Fibroblast of the aortic adventitia (primary cell): Measurements from ENCODE around the gene ASS1. TPM values are rescaled to one million over a fixed set of nuclear protein-coding genes. Genes with fewer than 3 reads are reported as not detected.

Source experiments
- DNase-seq: peaks from one replicate; pipeline ENCODE4 v3.0.0-alpha.2; 2010; ENCODE audit warnings: low read depth
- H3K4me3 ChIP-seq: 2 replicates; pipeline ENCODE4 v1.5.1; 2011; ENCODE audit warnings: low read depth, mild to moderate bottlenecking, control low read depth, low read length, moderate library complexity
- total RNA-seq: library from RNA; depleted of rRNA; stranded (reverse); fragments of >200 nt; gene quantifications from 2 replicates; pipeline ENCODE4 v1.2.3, GENCODE V29; 2012; ENCODE audit warnings: low replicate concordance
- TF ChIP-seq, protein P1 (sequence below): IDR thresholded peaks from 2 replicates; pipeline ENCODE4 v1.5.1; 2011; ENCODE audit warnings: mild to moderate bottlenecking, low read length, control low read depth, inconsistent platforms; ENCODE audit not compliant: insufficient read depth

Gene ASS1
- total RNA-seq, 1 donor = 73.1 TPM

DNA sequence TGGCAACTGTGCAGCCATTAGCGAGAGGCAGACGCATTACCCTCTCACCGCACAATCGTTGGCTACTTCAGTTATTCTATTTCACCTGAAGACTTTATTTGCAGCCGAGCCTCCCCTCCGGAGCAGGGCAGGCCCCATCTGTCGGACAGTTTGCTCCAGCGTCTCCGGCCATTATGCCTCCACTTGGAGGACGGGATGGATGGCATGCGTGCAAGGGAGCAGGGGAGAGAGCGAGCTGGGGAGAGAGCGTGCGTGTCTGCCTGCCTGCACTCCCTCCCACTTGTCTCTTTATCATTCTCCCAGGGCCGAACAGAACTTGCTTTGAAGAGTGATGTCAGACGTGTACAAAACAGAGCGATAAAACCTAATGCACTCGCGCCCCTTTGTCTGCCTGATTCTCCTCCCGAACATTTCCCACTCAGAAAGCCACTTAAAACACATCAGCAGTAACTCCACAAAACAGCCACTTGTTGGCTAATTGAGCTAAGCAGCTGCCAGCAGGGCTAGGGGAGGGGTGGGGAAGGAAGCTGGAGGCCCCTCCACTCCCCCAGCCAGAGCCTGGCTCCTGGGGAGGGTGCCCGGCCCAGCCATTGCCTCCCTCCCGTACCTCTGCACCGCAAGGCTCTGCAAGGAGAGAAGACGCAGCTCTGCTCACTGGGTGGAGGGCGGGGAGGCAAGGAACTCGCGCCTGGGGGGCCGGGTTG, 91.2 kb downstream of the ASS1 start:
- TF ChIP-seq, protein P1, sequence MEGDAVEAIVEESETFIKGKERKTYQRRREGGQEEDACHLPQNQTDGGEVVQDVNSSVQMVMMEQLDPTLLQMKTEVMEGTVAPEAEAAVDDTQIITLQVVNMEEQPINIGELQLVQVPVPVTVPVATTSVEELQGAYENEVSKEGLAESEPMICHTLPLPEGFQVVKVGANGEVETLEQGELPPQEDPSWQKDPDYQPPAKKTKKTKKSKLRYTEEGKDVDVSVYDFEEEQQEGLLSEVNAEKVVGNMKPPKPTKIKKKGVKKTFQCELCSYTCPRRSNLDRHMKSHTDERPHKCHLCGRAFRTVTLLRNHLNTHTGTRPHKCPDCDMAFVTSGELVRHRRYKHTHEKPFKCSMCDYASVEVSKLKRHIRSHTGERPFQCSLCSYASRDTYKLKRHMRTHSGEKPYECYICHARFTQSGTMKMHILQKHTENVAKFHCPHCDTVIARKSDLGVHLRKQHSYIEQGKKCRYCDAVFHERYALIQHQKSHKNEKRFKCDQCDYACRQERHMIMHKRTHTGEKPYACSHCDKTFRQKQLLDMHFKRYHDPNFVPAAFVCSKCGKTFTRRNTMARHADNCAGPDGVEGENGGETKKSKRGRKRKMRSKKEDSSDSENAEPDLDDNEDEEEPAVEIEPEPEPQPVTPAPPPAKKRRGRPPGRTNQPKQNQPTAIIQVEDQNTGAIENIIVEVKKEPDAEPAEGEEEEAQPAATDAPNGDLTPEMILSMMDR = no peak
- H3K4me3 ChIP-seq = peak overlapping the region; percentile 4
- DNase-seq = peak; percentile 65

DNA sequence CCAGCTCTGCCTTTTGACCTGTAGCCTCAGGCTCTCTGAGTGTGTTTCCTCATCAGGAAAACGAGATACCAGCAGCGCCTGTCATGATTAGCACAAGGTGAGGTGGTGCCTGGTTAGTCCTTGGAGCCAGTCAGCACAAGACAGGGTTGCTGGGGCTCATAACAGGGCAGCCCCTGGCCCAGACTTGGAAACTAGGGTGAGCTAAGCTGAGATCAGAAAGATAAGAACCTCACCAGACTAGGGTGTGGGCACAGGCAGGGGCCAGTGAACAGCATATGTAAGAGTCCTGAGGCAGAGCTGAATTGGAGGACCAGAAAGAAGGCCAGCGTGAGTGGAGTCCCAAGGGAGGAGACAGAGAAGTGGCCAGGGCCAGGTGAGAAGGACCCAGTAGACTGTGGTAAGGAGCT, 91.9 kb downstream of the ASS1 start:
- TF ChIP-seq, protein P1 = no peak
- no peak for DNase-seq
- H3K4me3 ChIP-seq = no peak overlapping the region

DNA sequence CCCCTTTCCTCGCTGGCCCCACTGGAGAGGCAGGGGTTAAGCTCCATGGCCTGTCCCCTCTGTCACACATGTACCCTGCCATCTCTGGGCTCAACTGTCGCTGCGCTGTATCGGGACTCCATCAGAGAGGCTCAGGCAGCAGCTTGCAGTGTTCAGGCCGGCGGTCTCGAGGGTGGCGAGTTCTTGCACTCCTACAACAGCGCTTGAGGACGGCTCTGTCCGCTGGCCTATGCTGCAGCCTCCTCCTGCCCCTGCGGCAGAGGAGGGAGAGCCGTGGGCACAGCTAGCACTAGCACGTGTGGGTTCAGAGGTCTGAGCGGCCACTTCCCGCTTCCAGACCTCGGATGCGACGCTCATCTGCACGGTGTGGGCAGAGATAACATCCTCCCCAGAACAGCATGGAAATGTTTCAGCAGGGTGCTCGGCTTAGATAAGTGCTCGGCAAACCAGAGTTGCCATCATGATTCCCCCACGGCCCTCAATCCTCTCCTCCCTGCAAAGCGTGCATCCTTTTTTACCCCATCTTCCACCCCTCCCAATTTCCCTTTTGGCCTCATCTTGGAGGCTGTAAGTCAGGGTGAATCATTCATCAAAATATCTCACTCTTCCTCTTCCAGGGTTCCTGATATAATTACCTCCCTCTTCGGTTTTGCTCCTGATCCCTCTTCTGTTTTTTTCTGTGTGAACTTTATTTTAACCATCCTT, 92.7 kb downstream of the ASS1 start:
- H3K4me3 ChIP-seq = no peak overlapping the region
- TF ChIP-seq, protein P1 = no peak
- DNase-seq = peak; percentile 34

DNA sequence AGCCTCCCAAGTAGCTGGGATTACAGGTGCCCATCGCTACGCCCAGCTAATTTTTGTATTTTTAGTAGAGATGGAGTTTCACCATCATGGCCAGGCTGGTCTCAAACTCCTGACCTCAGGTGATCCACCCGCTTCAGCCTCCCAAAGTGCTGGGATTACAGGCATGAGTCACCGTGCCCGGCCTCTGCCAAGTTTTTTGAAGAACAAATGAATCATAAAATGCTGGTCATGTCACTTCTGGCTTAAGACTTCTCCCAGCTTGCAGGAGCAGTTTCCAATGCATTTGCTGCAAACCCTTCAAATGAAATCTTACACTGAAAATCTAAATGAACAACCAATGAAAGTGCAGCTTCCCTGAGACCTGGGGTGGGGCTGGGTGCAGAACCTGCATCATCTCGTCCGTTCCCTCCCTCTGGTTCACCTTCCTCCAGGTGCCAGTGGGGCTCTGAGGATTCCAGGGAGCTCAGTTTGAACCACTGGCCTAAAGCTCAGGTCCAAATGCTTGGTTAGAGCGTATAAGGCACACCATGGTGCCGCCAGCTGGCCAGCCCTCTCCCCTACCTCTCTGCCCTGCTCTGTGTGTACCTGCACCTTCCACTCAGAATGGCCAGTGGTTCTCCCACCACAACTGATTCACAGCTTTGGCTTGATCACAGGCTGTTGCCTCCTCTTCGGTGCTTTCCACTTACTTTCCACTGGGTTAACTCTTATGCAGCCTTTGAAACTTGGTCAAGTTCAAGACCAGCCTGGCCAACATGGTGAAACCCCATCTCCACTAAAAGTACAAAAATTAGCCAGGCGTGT, 94.9 kb downstream of the ASS1 start:
- peak; percentile 87 for DNase-seq

DNA sequence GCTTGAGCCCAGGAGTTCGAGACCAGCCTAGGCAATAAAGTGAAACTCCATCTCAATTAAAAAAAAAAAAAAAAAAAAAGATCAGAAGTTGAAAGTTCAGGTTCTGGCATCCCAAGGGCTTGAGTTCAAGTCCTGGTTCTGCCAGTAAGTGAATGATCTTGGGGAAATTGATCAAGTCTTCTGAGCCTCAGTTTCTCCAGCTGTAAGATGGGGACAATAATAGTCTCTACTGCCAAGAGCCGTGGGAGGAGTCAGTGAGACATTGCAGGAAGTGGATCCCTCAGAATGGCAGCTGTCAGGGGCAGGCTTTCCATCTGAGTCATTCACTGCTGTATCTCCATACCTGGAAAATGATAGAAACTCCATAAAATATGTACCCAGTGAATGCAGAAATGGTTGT, 96.8 kb downstream of the ASS1 start:
- TF ChIP-seq, protein P1 = no peak
- no peak for DNase-seq
- H3K4me3 ChIP-seq = no peak overlapping the region

More for the DNA sequence above, 94.9 kb downstream of the ASS1 start:
- TF ChIP-seq, protein P1 = no peak
- no peak overlapping the region for H3K4me3 ChIP-seq

DNA sequence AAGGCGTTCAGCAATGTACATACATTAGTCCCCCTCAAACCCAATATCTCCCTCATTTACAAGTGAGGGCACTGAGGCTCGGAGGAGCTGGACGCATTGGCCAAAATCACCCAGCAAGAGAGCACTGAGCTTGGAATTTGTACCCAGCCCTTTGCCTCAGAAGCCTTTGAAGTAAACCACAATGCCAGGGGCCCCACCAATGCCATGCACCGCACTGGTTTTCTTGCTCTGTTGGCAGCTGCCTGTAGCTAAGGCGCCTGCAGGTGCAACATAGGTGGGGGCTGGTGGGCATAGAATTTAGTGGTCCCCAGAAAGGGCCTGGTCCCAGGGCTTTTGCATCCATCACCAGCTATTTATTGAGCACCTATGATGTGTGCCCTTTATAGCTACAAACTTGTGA, 97.3 kb downstream of the ASS1 start:
- H3K4me3 ChIP-seq = no peak overlapping the region
- TF ChIP-seq, protein P1 = no peak
- DNase-seq = no peak
